22Rv1 (cell line): ENCODE measurements around the gene UNC93A.

ENCODE experiments used
- H3K27ac ChIP-seq: fragments of 450-650 bp; 2 replicates; pipeline ENCODE4 v1.5.1; 2017
- ZFX ChIP-seq: fragments of 450-650 bp; IDR thresholded peaks from 2 replicates; pipeline ENCODE4 v1.6.1; 2017; ENCODE audit warnings: antibody characterized with exemption, borderline replicate concordance
- TF ChIP-seq, protein P1 (sequence below): fragments of 450-650 bp; IDR thresholded peaks from 2 replicates; pipeline ENCODE4 v1.5.1; 2017; ENCODE audit warnings: mild to moderate bottlenecking

UNC93A gene

DNA sequence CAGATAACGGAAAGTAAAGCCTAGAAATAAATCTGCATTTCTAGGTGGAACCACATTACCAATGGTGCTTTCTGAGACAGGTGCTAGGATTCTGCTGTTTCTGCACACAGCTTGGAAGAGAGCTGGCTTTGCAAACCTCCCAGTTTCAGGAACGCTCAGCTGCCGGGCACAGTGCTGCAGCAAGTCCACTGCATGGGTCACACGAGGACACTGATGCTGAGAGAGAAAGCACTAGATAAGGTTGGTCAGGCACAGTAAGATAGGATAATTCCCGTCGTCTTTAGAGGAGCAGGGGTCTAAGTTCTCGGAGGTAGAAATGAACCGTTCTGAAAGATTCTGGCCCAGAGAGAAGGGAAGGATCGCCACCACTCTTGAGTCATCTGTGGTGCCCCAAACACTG, 11.0 kb downstream of the UNC93A start:
- TF ChIP-seq ZFX: no peak
- TF ChIP-seq, protein P1, sequence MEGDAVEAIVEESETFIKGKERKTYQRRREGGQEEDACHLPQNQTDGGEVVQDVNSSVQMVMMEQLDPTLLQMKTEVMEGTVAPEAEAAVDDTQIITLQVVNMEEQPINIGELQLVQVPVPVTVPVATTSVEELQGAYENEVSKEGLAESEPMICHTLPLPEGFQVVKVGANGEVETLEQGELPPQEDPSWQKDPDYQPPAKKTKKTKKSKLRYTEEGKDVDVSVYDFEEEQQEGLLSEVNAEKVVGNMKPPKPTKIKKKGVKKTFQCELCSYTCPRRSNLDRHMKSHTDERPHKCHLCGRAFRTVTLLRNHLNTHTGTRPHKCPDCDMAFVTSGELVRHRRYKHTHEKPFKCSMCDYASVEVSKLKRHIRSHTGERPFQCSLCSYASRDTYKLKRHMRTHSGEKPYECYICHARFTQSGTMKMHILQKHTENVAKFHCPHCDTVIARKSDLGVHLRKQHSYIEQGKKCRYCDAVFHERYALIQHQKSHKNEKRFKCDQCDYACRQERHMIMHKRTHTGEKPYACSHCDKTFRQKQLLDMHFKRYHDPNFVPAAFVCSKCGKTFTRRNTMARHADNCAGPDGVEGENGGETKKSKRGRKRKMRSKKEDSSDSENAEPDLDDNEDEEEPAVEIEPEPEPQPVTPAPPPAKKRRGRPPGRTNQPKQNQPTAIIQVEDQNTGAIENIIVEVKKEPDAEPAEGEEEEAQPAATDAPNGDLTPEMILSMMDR: no peak
- no peak overlapping the region for H3K27ac ChIP-seq

GRCh38 chr6:167302796-167303195, 11.7 kb downstream of the UNC93A start:
- no peak overlapping the region for H3K27ac ChIP-seq
- TF ChIP-seq ZFX: no peak
- TF ChIP-seq, protein P1: no peak

GRCh38 chr6:167303675-167304625, 12.8 kb downstream of the UNC93A start:
- H3K27ac ChIP-seq: no peak overlapping the region
- TF ChIP-seq, protein P1: no peak
- TF ChIP-seq ZFX: no peak

- no peak for TF ChIP-seq ZFX
- no peak overlapping the region for H3K27ac ChIP-seq
Measured at GRCh38 chr6:167304912-167305311, 13.8 kb downstream of the UNC93A start.

DNA sequence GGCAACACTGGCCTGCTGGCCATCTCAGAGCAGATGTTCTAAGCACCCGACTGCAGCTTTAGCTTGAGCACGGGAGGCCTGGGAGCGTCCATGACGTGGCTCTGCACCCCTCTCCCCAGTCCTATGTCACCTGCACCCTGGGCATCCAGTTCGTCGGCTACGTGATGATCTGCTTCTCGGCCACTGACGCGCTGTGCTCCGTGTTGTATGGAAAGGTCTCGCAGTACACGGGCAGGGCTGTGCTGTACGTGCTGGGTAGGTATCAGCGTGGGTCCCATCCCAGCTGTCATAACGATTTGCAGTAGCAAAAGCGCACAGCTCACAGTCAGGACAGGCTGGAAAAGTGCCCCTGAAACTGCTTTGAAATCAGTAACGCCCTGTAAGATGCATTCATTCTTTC, 14.7 kb downstream of the UNC93A start:
- H3K27ac ChIP-seq: no peak overlapping the region
- TF ChIP-seq, protein P1: no peak
- no peak for TF ChIP-seq ZFX

DNA sequence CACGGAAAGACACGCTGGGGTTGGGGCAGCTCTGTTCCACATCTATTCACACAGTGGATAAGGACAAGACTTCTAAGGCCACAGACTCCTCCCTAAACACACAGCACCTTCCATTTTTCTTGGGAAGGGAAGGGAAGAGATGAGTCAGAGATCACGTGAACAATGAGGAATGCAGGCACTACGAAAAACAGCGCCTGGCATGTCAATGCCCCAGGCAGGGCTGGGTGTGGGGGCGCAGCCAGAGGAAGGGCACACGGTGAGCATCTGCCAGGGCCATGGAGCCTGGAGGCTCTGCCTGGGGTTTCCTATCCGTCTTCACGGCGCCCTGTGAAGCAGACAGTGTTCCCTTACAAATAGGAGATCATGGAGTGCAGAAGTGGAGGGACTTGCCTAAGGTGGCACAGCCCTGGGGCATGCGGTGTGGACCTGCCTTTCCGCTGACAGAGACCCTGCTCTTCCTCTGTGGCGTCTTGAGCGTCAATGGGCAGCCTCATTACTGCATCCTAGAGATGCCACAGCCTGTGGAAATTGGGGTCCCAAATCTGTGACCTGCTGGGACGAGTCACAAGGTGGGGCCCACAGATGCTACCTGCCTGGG, 15.4 kb downstream of the UNC93A start:
- H3K27ac ChIP-seq: no peak overlapping the region
- no peak for TF ChIP-seq ZFX
- TF ChIP-seq, protein P1: no peak

GRCh38 chr6:167307342-167307955, 16.3 kb downstream of the UNC93A start:
- no peak overlapping the region for H3K27ac ChIP-seq
- no peak for TF ChIP-seq ZFX
- TF ChIP-seq, protein P1: no peak
